SK-N-SH treated with all-trans-retinoic acid at 6 μM for 48 hours (cell line): ENCODE measurements around the gene COLGALT1.

Experiments
- ARNTL ChIP-seq: fragments of 450-650 bp; formaldehyde crosslinking; IDR thresholded peaks from 2 replicates; pipeline ENCODE4 v1.5.0; 2020; ENCODE audit warnings: low read depth, mild to moderate bottlenecking, moderate library complexity, borderline replicate concordance
- ZFP3 ChIP-seq: fragments of 250-450 bp; sonication (Bioruptor Pico); IDR thresholded peaks from 2 replicates; pipeline ENCODE4 v1.5.0; 2020; ENCODE audit warnings: mild to moderate bottlenecking, moderate library complexity
- ZFP30 ChIP-seq: fragments of 450-650 bp; formaldehyde crosslinking; IDR thresholded peaks from 2 replicates; pipeline ENCODE4 v1.5.0; 2022; ENCODE audit warnings: mild to moderate bottlenecking, moderate library complexity
- ZNF8 ChIP-seq: fragments of 450-650 bp; formaldehyde crosslinking; IDR thresholded peaks from 2 replicates; pipeline ENCODE4 v1.5.0; 2020; ENCODE audit warnings: mild to moderate bottlenecking, moderate library complexity
- TF ChIP-seq, protein P1 (sequence below): fragments of 250-450 bp; sonication (Bioruptor Pico); IDR thresholded peaks from 2 replicates; pipeline ENCODE4 v1.8.0; 2020; ENCODE audit warnings: mild to moderate bottlenecking, moderate library complexity, borderline replicate concordance
- TF ChIP-seq, protein P2 (sequence below): fragments of 250-450 bp; sonication (Bioruptor Pico); IDR thresholded peaks from 2 replicates; pipeline ENCODE4 v1.5.0; 2020; ENCODE audit warnings: mild to moderate bottlenecking, moderate library complexity

DNA sequence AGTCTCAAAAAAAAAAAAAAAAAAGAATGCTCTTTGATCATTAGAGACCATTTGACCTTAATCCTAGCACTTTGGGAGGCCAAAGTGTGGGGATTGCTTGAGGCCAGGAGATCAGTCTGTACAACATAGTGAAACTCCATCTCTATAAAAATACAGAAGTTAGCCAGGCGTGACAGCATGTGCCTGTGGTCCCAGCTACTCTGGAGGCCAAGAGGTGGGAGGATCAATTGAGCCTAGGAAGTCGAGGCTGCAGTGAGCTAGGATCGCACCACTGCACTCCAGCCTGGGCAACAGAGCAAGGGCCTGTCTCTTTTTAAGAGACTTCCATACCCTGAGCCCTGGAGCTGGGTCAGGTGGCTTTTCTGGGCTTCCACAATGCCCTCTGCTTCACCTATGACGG is 11.5 kb upstream of the COLGALT1 start:
- TF ChIP-seq ZNF8 (CRISPR knock-in tag) (no peak), ARNTL (no peak), ZFP30 (CRISPR knock-in tag) (no peak), ZFP3 (CRISPR knock-in tag) (no peak)
- TF ChIP-seq, protein P1, sequence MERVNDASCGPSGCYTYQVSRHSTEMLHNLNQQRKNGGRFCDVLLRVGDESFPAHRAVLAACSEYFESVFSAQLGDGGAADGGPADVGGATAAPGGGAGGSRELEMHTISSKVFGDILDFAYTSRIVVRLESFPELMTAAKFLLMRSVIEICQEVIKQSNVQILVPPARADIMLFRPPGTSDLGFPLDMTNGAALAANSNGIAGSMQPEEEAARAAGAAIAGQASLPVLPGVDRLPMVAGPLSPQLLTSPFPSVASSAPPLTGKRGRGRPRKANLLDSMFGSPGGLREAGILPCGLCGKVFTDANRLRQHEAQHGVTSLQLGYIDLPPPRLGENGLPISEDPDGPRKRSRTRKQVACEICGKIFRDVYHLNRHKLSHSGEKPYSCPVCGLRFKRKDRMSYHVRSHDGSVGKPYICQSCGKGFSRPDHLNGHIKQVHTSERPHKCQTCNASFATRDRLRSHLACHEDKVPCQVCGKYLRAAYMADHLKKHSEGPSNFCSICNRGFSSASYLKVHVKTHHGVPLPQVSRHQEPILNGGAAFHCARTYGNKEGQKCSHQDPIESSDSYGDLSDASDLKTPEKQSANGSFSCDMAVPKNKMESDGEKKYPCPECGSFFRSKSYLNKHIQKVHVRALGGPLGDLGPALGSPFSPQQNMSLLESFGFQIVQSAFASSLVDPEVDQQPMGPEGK, result no peak
- TF ChIP-seq, protein P2, sequence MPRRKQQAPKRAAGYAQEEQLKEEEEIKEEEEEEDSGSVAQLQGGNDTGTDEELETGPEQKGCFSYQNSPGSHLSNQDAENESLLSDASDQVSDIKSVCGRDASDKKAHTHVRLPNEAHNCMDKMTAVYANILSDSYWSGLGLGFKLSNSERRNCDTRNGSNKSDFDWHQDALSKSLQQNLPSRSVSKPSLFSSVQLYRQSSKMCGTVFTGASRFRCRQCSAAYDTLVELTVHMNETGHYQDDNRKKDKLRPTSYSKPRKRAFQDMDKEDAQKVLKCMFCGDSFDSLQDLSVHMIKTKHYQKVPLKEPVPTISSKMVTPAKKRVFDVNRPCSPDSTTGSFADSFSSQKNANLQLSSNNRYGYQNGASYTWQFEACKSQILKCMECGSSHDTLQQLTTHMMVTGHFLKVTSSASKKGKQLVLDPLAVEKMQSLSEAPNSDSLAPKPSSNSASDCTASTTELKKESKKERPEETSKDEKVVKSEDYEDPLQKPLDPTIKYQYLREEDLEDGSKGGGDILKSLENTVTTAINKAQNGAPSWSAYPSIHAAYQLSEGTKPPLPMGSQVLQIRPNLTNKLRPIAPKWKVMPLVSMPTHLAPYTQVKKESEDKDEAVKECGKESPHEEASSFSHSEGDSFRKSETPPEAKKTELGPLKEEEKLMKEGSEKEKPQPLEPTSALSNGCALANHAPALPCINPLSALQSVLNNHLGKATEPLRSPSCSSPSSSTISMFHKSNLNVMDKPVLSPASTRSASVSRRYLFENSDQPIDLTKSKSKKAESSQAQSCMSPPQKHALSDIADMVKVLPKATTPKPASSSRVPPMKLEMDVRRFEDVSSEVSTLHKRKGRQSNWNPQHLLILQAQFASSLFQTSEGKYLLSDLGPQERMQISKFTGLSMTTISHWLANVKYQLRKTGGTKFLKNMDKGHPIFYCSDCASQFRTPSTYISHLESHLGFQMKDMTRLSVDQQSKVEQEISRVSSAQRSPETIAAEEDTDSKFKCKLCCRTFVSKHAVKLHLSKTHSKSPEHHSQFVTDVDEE (CRISPR knock-in tag), result no peak
